Coronary artery (tissue), 2 donors: ENCODE results near the gene SNRNP40.

Experiments
- DNase-seq: peaks from one replicate; pipeline ENCODE4 v3.0.0-alpha.2; 2017; ENCODE audit warnings: low spot score
- H3K27ac ChIP-seq, 2 donors: fragments of 200-600 bp; sonication (generic); one replicate each; pipeline ENCODE4 v1.5.1; 2016 to 2019
- H3K4me3 ChIP-seq: fragments of 200-600 bp; sonication (generic); 2 replicates; pipeline ENCODE4 v1.5.1; 2016; ENCODE audit warnings: mild to moderate bottlenecking, moderate library complexity
- CTCF ChIP-seq: fragments of 200-600 bp; sonication (generic); IDR thresholded peaks from one replicate; pipeline ENCODE4 v1.5.1; 2019; ENCODE audit warnings: antibody characterized with exemption

Gene SNRNP40

GRCh38 chr1:31234123-31234708, 62.4 kb downstream of the SNRNP40 start:
- no peak for TF ChIP-seq CTCF
- DNase-seq = no peak
- Histone ChIP-seq H3K27ac (no peak overlapping the region), H3K4me3 (no peak overlapping the region)

DNA sequence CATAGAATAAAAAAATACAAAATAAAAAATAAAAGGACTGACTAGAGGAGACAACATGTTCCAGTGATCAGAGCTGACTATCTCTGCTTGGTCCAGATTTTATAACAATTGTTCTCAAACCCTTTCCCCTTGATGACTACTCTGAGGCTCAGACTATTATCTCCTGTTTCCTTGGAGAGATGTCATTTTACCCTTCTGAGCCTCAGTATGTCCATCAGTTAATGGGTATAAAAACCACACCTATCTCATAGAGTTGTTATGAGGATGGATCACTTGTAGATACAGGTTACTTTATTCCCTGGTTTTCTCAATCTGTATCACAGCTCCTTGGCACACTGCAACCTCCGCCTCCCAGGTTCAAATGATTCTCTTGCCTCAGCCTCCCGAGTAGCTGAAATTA, 63.9 kb downstream of the SNRNP40 start:
- no peak for TF ChIP-seq CTCF
- Histone ChIP-seq H3K4me3 (no peak overlapping the region), H3K27ac (no peak overlapping the region)
- no peak for DNase-seq

- no peak overlapping the region for H3K4me3 ChIP-seq
- no peak overlapping the region for H3K27ac ChIP-seq
- TF ChIP-seq CTCF = no peak
- DNase-seq = no peak
These were observed 64.8 kb downstream of the SNRNP40 start for GRCh38 chr1:31231802-31232201.

GRCh38 chr1:31230378-31230777, 66.2 kb downstream of the SNRNP40 start:
- Histone ChIP-seq H3K4me3 (no peak overlapping the region), H3K27ac (no peak overlapping the region)
- no peak for TF ChIP-seq CTCF
- no peak for DNase-seq

DNA sequence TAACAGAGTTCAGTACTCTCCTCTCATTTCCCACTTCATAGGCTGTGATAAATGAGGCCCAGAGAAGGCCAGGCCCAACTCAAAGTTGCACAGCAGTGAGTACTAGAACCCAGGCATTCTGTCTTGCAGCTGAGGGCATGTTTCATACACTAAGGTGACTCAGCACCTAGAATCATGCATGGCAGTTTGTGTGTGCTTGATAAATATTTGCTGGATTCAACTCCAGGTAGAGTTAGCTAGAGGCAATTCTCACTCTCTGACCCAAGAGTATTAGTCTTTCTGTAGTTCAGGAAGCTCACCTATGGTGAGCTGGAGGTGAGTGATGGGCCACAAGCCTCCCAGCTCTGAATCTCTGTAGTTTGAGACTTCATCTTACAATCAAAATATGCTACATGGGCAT, 67.6 kb downstream of the SNRNP40 start:
- no peak for DNase-seq
- Histone ChIP-seq H3K27ac (no peak overlapping the region), H3K4me3 (no peak overlapping the region)
- no peak for TF ChIP-seq CTCF

DNA sequence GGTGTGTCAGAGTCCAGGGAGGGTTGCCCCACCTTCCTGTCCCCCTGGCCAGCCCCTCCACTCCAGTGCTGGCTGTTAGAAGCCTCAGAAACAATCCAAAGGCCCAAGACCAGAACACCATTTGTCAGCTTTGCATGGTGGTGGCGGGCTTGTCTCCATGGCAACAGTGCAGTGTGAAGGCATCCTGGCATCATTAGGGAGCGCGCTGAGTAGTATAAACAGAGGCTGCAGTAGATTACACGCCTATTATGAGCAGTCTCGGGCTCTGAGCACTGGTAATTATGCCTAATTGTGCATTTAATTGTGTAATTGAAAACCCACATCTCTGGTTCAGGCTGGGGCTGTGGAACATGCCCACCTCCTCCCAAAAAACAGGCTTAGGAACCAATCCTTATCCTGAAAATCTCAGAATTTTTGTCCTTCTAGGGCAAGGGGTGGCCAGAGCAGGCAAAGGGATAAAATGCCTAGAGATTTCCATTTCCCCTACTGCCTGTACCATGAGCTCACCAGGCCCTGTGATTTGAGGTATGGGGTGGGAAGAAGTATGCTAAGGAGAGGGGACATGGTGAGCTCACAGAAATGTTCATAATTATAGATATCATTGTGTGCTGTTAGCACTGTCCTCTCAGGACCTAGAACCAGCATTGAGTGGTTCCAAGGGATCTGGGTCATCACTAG, 68.6 kb downstream of the SNRNP40 start:
- no peak overlapping the region for H3K27ac ChIP-seq
- no peak for TF ChIP-seq CTCF
- DNase-seq = no peak
- H3K4me3 ChIP-seq = no peak overlapping the region

DNA sequence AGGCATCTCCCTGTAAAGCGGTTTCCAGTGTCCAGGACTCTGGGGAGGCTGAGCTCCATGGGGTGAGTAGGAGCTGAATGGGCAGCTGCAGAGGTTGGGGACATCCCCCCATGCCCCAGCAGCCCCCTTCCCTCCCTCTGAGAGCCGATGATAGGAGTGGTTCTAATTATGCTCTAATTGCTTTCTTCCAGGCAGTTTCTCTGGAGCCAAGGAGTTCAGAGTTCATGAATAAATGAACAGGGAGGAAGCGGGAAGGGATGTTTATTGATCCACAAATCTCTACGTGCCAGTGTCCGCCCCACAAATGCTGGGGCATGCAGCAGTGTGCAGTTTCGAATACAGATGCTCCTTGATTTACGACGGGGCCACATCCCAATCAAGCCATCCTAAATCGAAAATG, 72.5 kb downstream of the SNRNP40 start:
- TF ChIP-seq CTCF = no peak
- H3K4me3 ChIP-seq = no peak overlapping the region
- no peak for DNase-seq
- H3K27ac ChIP-seq = no peak overlapping the region
